ENCODE results near the gene WRAP73.

DNA sequence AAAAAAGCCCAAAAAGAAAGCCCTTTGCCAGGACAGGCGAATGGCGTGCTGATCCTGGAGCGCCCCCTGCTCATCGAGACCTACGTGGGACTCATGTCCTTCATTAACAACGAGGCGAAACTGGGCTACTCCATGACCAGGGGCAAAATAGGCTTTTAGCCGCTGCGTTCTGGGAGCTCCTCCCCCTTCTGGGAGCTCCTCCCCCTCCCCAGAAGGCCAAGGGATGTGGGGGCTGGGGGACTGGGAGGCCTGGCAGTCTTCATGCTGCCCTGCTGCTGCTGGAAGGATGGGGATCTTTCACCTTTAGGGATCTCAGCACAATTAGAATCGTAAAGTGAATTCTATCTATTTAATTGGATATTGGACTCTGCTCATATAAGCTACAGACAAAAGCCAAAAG, 21.5 kb downstream of the WRAP73 start:
- TF ChIP-seq, protein P1, sequence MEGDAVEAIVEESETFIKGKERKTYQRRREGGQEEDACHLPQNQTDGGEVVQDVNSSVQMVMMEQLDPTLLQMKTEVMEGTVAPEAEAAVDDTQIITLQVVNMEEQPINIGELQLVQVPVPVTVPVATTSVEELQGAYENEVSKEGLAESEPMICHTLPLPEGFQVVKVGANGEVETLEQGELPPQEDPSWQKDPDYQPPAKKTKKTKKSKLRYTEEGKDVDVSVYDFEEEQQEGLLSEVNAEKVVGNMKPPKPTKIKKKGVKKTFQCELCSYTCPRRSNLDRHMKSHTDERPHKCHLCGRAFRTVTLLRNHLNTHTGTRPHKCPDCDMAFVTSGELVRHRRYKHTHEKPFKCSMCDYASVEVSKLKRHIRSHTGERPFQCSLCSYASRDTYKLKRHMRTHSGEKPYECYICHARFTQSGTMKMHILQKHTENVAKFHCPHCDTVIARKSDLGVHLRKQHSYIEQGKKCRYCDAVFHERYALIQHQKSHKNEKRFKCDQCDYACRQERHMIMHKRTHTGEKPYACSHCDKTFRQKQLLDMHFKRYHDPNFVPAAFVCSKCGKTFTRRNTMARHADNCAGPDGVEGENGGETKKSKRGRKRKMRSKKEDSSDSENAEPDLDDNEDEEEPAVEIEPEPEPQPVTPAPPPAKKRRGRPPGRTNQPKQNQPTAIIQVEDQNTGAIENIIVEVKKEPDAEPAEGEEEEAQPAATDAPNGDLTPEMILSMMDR (IDR thresholded peaks at IDR 0.05) = no peak
- no peak for TF ChIP-seq POLR2A (IDR thresholded peaks at IDR 0.05)
- TF ChIP-seq POLR2AphosphoS5 (IDR thresholded peaks at IDR 0.05) = no peak

All from stomach (tissue), 4 donors.